Left kidney (tissue), 2 donors: ENCODE data around the gene MPV17L. TPM values are rescaled to one million over a fixed set of nuclear protein-coding genes. Genes with fewer than 3 reads are reported as not detected.
"Not testable (repeated sequence)": the region's sequence is repeated elsewhere in the genome, so short reads cannot be mapped to it uniquely, and the experiment has no call there.

Experiments used
- DNase-seq: peaks from one replicate; pipeline ENCODE4 v3.0.0-alpha.2; 2013
- polyA plus RNA-seq: library from polyadenylated mRNA; unstranded; fragments of 120-200 nt; gene quantifications from one replicate; pipeline ENCODE4 v1.2.1, GENCODE V29; 2013; ENCODE audit not compliant: insufficient read length

Gene MPV17L
- polyA plus RNA-seq, 1 donor: 14.4 TPM

DNA sequence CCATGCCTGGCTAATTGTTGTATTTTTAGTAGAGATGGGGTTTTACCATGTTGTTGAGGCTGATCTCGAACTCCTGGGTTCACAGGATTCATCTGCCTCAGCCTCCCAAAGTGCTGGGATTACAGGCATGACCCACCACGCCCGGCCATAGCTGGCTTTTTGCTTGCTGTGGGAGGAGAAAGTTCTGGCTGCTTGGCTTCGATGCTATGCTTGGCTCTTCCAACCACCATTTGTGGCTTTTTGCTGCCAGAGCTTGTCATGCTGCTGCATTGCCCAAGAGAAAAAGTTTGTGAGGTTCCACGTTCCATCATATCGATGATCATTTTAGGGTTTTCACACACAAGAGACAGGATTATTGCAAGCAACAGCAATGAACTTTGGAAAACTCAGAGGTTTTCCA, 55.1 kb downstream of the MPV17L start:
- DNase-seq: no peak

DNA sequence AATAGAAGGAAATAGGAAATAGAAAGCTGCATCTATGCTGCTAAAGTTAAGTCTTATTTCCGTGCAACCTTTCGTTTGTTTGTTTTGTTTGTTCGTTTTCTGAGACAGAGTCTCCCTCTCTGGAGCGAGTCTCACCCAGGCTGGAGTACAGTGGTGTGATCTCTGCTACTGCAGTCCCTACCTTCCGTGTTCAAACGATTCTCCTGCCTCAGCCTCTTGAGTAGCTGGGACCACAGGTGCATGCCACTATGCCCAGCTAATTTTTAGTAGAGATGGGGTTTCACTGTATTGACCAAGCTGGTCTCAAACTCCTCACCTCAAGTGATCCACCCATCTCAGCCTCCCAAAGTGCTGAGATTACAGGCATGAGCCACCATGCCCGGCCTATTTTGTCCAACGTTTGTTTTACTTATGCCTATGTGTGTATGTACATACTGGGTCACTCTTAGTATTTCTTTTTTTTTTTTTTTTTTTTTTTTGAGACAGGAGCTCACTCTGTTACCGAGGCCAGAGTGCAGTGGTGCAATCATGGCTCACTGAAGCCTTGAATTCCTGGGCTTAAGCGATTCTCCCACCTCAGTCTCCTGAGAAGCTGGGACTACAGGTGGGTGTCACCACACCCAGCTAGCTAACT, 55.7 kb downstream of the MPV17L start:
- DNase-seq: no peak

DNA sequence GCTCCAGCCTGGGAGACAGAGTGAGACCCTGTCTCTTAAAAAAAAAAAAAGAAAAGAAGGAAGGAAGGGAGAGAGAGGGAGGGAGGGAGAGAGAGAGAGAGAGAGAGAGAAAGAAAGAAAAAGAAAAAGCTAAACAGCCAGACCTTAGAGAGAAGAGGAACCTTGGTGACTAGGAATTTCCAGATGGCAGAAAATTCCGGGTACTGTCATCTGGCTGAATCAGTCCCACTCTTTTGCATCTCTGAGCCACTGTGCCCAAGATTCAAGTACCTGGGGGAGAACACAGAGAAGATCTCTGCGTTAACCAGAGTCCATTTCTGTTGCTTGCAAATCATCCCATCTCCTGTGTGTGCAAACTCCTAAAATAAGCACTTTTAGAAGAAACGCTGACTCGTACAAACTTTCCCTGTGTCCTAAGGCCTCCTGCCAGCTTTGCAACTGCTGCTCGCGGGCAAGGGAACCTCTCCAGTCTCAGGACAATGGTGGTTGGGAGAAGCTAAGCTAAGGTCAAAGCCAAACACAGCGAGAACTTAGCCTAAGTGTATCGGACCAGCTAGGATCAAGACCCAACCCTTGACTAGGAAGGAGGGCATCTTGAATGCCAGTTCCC, 56.8 kb downstream of the MPV17L start:
- DNase-seq: no peak

DNA sequence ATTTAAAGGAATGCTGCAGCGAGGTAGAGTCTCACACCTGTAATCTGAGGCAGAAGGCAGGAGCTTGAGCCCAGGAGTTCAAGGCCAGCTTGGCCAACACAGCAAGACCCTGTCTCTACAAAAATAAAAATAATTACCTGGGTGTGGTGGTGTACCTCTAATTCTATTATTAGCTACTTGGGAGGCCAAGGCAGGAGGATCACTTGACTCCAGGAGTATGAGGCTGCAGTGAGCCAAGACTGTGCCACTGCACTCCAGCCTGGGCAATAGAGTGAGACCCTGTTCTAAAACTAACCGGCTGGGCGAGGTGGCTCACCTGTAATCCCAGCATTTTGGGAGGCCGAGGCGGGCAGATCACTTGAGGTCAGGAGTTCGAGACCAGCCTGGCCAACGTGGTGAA, 57.7 kb downstream of the MPV17L start:
- DNase-seq: not testable (repeated sequence)

DNA sequence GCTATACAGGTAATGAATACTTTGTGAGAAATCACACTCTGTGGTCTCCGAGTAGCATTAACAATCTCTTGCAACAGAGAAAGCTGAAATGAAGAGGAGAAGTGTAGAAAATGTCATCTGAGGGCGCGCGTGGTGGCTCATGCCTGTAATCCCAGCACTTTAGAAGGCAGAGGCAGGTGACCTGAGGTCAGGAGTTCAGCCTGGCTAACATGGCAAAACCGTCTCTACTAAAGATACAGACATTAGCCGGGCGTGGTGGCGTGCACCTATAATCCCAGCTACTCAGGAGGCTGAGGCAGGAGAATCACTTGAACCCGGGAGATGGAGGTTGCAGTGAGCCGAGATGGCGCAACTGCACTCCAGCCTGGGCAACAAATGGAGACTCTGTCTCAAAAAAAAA, 59.4 kb downstream of the MPV17L start:
- not testable (repeated sequence) for DNase-seq

DNA sequence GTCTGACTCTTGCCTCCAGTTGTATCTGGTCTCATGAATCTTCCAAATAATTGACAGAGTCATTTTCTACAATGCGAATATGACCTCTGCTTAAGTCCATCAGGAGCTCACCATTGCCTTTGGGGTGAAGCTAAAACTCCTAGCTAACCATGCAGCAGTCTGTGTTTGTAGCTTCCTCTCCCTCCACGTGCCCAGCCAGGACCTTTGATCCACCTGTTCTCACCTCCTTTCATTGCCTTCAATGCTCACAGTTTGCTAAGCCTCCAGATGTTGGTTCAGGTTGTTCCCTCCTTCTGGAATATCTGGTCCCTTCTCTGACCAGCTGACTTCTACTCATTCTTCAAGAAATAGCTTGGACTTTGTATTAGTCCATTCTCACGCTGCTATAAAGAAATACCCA, 61.8 kb downstream of the MPV17L start:
- DNase-seq: no peak

DNA sequence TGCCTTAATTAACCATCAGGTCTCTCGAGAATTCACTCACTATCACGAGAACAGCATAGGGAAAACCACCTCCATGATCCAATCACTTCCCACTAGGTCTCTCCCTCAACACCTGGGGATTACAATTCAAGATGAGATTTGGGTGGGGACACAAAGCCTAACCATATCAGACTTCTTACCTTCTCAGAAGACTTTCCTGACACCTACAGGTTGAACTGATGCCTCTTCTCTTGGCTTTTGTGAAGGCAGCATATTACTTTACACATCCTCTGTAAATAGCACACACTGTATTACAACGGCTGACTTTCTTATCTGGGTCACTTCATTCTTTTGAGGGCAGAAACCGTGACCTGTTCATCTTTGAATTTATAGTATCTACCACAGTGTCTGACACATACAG, 62.4 kb downstream of the MPV17L start:
- DNase-seq: no peak

DNA sequence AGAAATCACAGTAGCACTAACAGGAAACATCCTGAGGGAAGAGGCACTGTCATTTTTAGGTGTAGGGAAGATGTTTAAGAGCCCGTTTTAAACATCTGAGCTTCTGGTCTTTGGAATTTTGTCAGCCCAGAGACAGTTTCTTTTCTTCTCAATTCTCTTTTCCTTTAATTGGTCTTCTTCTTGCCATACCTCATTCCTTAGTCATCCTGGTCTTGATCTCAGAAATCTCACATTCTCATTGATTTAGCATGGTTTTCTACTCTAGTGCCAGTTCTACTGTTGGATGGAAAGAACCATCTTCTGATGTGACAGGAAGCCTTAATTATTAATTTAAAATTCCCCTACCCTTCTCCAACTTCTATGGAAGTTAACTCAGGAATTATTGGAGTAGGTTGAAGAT, 64.2 kb downstream of the MPV17L start:
- no peak for DNase-seq

DNA sequence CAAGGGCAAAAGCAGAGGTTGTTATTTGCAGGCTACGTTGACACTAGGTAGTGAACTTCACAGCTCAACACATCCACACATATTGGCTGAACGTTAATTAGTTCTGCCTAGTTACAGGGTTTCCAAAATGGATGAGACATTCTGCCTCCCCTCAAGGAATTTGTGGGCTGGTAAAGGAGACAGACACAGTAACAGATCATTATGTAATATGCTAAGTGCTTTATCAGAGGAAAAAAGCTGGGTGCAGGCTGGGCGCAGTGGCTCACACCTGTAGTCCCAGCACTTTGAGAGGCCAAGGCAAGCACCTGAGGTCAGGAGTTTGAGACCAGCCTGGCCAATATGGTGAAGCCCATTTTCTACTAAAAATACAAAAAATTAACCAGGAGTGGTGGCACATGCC, 65.0 kb downstream of the MPV17L start:
- DNase-seq: no peak

DNA sequence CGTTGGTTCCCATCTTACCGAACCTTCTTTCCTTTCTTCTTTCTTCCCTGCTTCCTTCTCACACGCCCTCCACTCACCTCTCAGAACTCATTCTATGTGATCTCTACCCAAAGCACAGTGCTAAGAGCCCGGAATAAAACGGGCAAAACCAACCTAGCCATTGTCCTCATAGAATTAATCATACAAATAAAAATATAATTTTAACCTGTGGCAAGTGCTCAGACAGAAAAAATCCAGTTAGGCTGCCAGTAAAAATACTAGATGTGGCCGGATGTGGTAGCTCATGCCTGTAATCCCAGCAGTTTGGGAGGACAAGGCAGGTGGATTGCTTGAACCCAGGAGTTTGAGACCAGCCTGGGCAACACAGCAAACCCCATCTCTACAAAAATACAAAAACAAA, 65.8 kb downstream of the MPV17L start:
- DNase-seq: no peak

Other genes with a start within 250 kb of the MPV17L start
- gene NPIPA5, start 17.5 kb upstream of the MPV17L start, polyA plus RNA-seq: 49.4 TPM
- 41.2 TPM for gene BMERB1, start 38.8 kb downstream of the MPV17L start, polyA plus RNA-seq
- 70.2 TPM for gene MARF1, start 247.4 kb downstream of the MPV17L start, polyA plus RNA-seq